ENCODE data around the gene LINC00237. TPM values are rescaled to one million over a fixed set of nuclear protein-coding genes. Genes with fewer than 3 reads are reported as not detected.
A peak's percentile ranks its signal among the peaks of the same experiment; 100 is the strongest.

Gene LINC00237
- total RNA-seq, 1 experiment from 2014 or later, result 1.5 TPM

DNA sequence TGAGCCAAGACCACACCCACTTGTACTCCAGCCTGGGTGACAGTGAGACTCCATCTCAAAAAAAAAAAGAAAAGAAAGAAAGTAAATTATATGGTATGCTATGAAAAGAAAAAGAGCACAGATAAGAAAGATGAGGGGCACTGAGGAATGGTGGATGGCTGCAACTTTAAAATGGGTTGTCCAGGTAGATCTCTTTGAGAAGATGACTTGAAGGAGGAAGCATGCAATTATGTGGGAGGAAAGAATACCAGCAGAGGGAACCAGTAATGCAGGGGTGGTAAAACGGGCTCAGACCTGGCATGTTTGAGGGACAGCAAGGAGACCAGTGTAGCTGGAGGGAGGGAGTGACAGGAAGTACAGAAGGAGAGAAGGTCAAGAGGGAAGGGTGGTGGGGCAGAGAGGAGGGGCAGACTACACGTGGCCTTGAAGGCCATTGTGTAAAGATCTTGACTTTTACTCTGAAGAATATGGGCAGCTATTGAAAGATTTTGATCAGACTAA is 22.3 kb downstream of the LINC00237 start:
- Histone ChIP-seq H3K27me3 (replicated peaks; ENCODE audit: control insufficient read depth, insufficient read depth, low read length) (no peaks in the 10 kb centered on the region), H3K9me3 (peaks cover 9% of the 10 kb centered on the region; the same call in 1 of the 2 replicates), H3K4me3 (ENCODE audit: low read depth, low read length) (no peak overlapping the region), H3K4me1 (peaks cover 5% of the 10 kb centered on the region), H3K36me3 (ENCODE audit: control insufficient read depth, insufficient read depth, low read length) (no peaks in the 10 kb centered on the region)
- H3K4me3 Mint-ChIP-seq (ENCODE audit: unreplicated experiment), result no peak overlapping the region
- POLR2A ChIA-PET, result no interaction called here
- no peaks in the 10 kb centered on the region for H3K27me3 Mint-ChIP-seq (ENCODE audit: insufficient read depth, unreplicated experiment)
- no peak for DNase-seq
- CTCF ChIA-PET, result no interaction called here
- peaks cover 14% of the 10 kb centered on the region for H3K4me1 Mint-ChIP-seq (ENCODE audit: low read depth, unreplicated experiment)
- peaks cover 31% of the 10 kb centered on the region for H3K9me3 Mint-ChIP-seq (ENCODE audit: unreplicated experiment)
- intact Hi-C loops (cut with micrococcal nuclease; ENCODE audit: unreplicated experiment), result no loop called here
- TF ChIP-seq, protein P1, sequence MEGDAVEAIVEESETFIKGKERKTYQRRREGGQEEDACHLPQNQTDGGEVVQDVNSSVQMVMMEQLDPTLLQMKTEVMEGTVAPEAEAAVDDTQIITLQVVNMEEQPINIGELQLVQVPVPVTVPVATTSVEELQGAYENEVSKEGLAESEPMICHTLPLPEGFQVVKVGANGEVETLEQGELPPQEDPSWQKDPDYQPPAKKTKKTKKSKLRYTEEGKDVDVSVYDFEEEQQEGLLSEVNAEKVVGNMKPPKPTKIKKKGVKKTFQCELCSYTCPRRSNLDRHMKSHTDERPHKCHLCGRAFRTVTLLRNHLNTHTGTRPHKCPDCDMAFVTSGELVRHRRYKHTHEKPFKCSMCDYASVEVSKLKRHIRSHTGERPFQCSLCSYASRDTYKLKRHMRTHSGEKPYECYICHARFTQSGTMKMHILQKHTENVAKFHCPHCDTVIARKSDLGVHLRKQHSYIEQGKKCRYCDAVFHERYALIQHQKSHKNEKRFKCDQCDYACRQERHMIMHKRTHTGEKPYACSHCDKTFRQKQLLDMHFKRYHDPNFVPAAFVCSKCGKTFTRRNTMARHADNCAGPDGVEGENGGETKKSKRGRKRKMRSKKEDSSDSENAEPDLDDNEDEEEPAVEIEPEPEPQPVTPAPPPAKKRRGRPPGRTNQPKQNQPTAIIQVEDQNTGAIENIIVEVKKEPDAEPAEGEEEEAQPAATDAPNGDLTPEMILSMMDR (IDR thresholded peaks at IDR 0.05; ENCODE audit: insufficient read depth in 1 of 2, low read depth in 1 of 2, low read length in 1 of 2, severe bottlenecking in 1 of 2, unreplicated experiment in 1 of 2), result no peak
- H3K36me3 Mint-ChIP-seq (ENCODE audit: insufficient read depth, unreplicated experiment), result no peaks in the 10 kb centered on the region
- no peak overlapping the region for H3K27ac Mint-ChIP-seq (ENCODE audit: unreplicated experiment)
- BruUV-seq (replicated peaks), result no TSS peak

DNA sequence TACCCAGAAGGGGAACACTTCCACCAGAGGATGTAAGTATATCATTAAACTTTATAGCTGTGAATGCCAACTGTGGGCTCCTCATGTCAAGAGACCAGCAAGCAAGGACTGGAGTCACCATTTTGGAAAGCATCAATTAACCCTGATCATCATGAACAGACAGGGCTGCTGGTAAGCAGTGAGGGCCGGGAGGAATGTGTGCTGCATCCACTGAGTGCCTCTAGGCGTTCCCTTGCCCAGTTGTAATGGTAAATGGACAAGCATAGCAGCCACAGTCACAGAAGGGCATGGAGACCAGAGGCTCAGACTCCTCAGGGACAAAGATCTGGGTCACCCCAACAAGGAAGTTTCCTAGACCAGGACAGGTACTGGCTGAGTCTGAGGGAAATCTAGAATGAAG is 23.6 kb downstream of the LINC00237 start:
- Mint-ChIP-seq H3K36me3 (ENCODE audit: insufficient read depth, unreplicated experiment) (peaks cover 9% of the 10 kb centered on the region), H3K4me3 (ENCODE audit: unreplicated experiment) (no peak overlapping the region), H3K27ac (ENCODE audit: unreplicated experiment) (no peak overlapping the region), H3K27me3 (ENCODE audit: insufficient read depth, unreplicated experiment) (no peaks in the 10 kb centered on the region), H3K9me3 (ENCODE audit: unreplicated experiment) (peaks cover 44% of the 10 kb centered on the region), H3K4me1 (ENCODE audit: low read depth, unreplicated experiment) (peaks cover 27% of the 10 kb centered on the region)
- H3K4me3 ChIP-seq (ENCODE audit: low read depth, low read length), result no peak overlapping the region
- CTCF ChIA-PET, result interaction anchor here (0.6 kb wide), 1 partner anchor 19 kb away, joined by 4 read pairs; no protein-coding TSS in a partner anchor
- intact Hi-C loops (cut with micrococcal nuclease; ENCODE audit: unreplicated experiment), result no loop called here
- BruUV-seq (replicated peaks), result no TSS peak
- peaks cover 9% of the 10 kb centered on the region; the same call in 1 of the 2 replicates for H3K9me3 ChIP-seq
- POLR2A ChIA-PET, result no interaction called here
- no peaks in the 10 kb centered on the region for H3K36me3 ChIP-seq (ENCODE audit: control insufficient read depth, insufficient read depth, low read length)
- H3K4me1 ChIP-seq, result peaks cover 18% of the 10 kb centered on the region
- TF ChIP-seq, protein P1 (IDR thresholded peaks at IDR 0.05; ENCODE audit: insufficient read depth in 1 of 2, low read depth in 1 of 2, low read length in 1 of 2, severe bottlenecking in 1 of 2, unreplicated experiment in 1 of 2), result no peak
- no peak for DNase-seq
- no peaks in the 10 kb centered on the region for H3K27me3 ChIP-seq (replicated peaks; ENCODE audit: control insufficient read depth, insufficient read depth, low read length)

DNA sequence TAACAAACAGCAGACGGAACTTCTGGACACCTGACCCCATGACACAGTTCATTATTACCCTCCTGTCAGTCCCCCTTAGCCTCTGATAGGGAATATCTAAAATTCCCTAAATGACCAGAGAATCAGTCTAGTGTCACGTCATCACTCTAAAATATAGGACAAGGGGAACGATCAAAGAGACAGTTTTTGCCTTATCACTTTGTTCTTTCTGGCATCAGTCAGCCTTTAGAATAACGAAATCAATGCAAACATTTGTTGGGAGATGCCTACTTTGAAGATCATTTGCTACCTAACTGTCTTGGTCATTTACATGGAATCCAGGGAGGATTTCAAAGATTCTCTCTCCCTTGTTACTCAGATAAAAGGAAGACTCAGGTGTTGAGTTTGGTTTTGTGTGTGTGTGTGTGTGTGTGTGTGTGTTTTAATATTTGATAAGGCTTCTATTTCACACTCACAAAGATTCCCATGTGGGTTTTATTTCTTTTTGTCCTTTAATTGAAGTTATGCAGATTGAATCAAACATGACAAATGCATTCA is 28.3 kb downstream of the LINC00237 start:
- peaks cover 21% of the 10 kb centered on the region for H3K4me1 Mint-ChIP-seq (ENCODE audit: low read depth, unreplicated experiment)
- peak overlapping the region; percentile 31 for H3K4me3 Mint-ChIP-seq (ENCODE audit: unreplicated experiment)
- Histone ChIP-seq H3K27me3 (replicated peaks; ENCODE audit: control insufficient read depth, insufficient read depth, low read length) (no peaks in the 10 kb centered on the region), H3K4me3 (ENCODE audit: low read depth, low read length) (no peak overlapping the region), H3K36me3 (ENCODE audit: control insufficient read depth, insufficient read depth, low read length) (no peaks in the 10 kb centered on the region), H3K4me1 (peaks cover 24% of the 10 kb centered on the region), H3K9me3 (peaks cover 9% of the 10 kb centered on the region; the same call in 1 of the 2 replicates)
- no peaks in the 10 kb centered on the region for H3K27me3 Mint-ChIP-seq (ENCODE audit: insufficient read depth, unreplicated experiment)
- no TSS peak for BruUV-seq (replicated peaks)
- ChIA-PET CTCF (no interaction called here), POLR2A (no interaction called here)
- TF ChIP-seq, protein P1 (IDR thresholded peaks at IDR 0.05; ENCODE audit: insufficient read depth in 1 of 2, low read depth in 1 of 2, low read length in 1 of 2, severe bottlenecking in 1 of 2, unreplicated experiment in 1 of 2), result no peak
- peak; percentile 49 to 72 for DNase-seq
- intact Hi-C loops (cut with micrococcal nuclease; ENCODE audit: unreplicated experiment), result loop anchor here (1.0 kb wide), 1 partner anchor 25 kb away; no protein-coding TSS in a partner anchor
- peak overlapping the region; percentile 14 for H3K27ac Mint-ChIP-seq (ENCODE audit: unreplicated experiment)
- peaks cover 11% of the 10 kb centered on the region for H3K36me3 Mint-ChIP-seq (ENCODE audit: insufficient read depth, unreplicated experiment)
- H3K9me3 Mint-ChIP-seq (ENCODE audit: unreplicated experiment), result peaks cover 40% of the 10 kb centered on the region

All from Caco-2 (cell line).